ENCODE measurements around the gene EPHB2. TPM values are rescaled to one million over a fixed set of nuclear protein-coding genes. Genes with fewer than 3 reads are reported as not detected.

Gene EPHB2
- total RNA-seq, 2 experiments from 2014 or later: 0.59 TPM; not detected in 1

DNA sequence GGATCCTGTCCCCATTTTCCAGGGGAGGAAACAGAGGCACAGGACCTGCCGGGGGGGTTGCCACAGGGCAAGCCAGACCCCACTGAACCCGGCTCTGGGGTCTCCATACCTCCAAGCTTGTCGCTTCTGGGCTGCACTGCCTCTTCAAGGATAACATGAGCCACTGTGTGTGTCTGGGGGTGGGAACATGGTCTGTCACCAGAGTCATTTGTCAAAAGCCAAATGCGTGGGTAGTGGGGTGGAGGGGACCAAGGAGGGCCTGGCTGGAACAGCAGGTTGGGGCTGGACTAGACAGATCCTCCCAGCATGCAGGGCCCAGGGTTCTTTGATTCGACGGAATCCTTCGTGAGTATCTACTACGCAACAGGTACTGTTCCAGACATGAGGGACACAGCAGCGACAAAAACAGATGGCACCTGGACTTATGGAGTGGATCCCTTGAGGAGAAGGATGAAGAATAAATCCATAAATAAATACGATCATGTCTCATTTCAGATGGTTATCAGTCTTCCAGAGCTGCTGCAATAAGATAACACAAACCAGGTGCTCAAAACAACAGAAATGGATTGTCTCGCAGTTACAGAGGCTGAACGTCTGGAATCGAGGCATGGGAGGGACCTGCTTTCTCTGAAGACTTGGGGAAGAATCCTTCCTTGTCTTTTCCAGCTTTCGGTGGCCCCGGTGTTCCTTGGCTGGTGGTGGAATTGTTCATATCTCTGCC is 28.9 kb upstream of the EPHB2 start:
- Histone ChIP-seq H4K20me1 (ENCODE audit: insufficient read depth, low read length) (no peaks in the 10 kb centered on the region), H3K4me1 (ENCODE audit: insufficient read depth, low read length, poor library complexity, severe bottlenecking) (no peaks in the 10 kb centered on the region), H3K36me3 (ENCODE audit: insufficient read depth, low read length) (no peaks in the 10 kb centered on the region), H3K9me2 (ENCODE audit: insufficient read depth, low read length) (no peaks in the 10 kb centered on the region), H3K4me3 (ENCODE audit: low read depth, low read length, poor library complexity, severe bottlenecking) (no peak overlapping the region), H3K9me3 (ENCODE audit: low read length) (no peaks in the 10 kb centered on the region), H3K27ac (ENCODE audit: low read depth, low read length, poor library complexity, severe bottlenecking) (no peak overlapping the region), H3K4me2 (ENCODE audit: low read length) (no peak overlapping the region), H3K79me2 (ENCODE audit: insufficient read depth, low read depth, low read length) (no peaks in the 10 kb centered on the region), H2AFZ (ENCODE audit: low read length) (no peak overlapping the region)
- no peak for DNase-seq (ENCODE audit: low spot score)
- BruUV-seq (replicated peaks): no TSS peak
- intact Hi-C loops (cut with micrococcal nuclease; ENCODE audit: unreplicated experiment): no loop called here
- ChIA-PET CTCF (ENCODE audit: unreplicated experiment) (no interaction called here), POLR2A (no interaction called here)
- TF ChIP-seq, protein P1, sequence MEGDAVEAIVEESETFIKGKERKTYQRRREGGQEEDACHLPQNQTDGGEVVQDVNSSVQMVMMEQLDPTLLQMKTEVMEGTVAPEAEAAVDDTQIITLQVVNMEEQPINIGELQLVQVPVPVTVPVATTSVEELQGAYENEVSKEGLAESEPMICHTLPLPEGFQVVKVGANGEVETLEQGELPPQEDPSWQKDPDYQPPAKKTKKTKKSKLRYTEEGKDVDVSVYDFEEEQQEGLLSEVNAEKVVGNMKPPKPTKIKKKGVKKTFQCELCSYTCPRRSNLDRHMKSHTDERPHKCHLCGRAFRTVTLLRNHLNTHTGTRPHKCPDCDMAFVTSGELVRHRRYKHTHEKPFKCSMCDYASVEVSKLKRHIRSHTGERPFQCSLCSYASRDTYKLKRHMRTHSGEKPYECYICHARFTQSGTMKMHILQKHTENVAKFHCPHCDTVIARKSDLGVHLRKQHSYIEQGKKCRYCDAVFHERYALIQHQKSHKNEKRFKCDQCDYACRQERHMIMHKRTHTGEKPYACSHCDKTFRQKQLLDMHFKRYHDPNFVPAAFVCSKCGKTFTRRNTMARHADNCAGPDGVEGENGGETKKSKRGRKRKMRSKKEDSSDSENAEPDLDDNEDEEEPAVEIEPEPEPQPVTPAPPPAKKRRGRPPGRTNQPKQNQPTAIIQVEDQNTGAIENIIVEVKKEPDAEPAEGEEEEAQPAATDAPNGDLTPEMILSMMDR (conservative IDR thresholded peaks at IDR 0.05; ENCODE audit: low read length): no peak
- TF ChIP-seq EZH2phosphoT487 (IDR thresholded peaks at IDR 0.05; ENCODE audit: borderline replicate concordance, low read depth, low read length): no peak

DNA sequence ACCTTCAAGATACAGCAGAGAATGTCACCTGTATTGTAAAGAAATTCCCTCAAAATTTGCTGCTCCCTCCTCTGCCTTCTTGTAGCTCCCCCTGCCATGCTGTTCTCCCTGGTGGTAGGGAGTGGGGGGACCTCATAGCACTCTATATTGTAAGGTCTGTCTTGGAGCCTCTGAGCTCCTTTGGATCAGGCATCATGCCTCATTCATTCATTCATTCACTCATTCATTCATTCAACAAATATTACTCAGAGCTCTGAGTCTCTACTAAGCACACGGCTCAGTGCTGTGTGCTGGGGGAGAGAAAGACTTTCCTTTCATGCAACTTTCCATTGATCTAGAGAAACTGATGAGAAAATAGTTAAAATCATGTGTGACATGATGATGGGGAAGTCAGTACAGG is 27.1 kb upstream of the EPHB2 start:
- Histone ChIP-seq H3K79me2 (ENCODE audit: insufficient read depth, low read depth, low read length) (no peaks in the 10 kb centered on the region), H3K4me3 (ENCODE audit: low read depth, low read length, poor library complexity, severe bottlenecking) (no peak overlapping the region), H3K9me2 (ENCODE audit: insufficient read depth, low read length) (no peaks in the 10 kb centered on the region), H3K9me3 (ENCODE audit: low read length) (no peaks in the 10 kb centered on the region), H3K27ac (ENCODE audit: low read depth, low read length, poor library complexity, severe bottlenecking) (no peak overlapping the region), H3K4me2 (ENCODE audit: low read length) (no peak overlapping the region), H4K20me1 (ENCODE audit: insufficient read depth, low read length) (no peaks in the 10 kb centered on the region), H3K36me3 (ENCODE audit: insufficient read depth, low read length) (no peaks in the 10 kb centered on the region), H3K4me1 (ENCODE audit: insufficient read depth, low read length, poor library complexity, severe bottlenecking) (no peaks in the 10 kb centered on the region), H2AFZ (ENCODE audit: low read length) (no peak overlapping the region)
- POLR2A ChIA-PET: no interaction called here
- TF ChIP-seq EZH2phosphoT487 (IDR thresholded peaks at IDR 0.05; ENCODE audit: borderline replicate concordance, low read depth, low read length): no peak
- TF ChIP-seq, protein P1 (conservative IDR thresholded peaks at IDR 0.05; ENCODE audit: low read length): no peak
- no peak for DNase-seq (ENCODE audit: low spot score)
- CTCF ChIA-PET (ENCODE audit: unreplicated experiment): no interaction called here
- intact Hi-C loops (cut with micrococcal nuclease; ENCODE audit: unreplicated experiment): no loop called here
- no TSS peak for BruUV-seq (replicated peaks)

DNA sequence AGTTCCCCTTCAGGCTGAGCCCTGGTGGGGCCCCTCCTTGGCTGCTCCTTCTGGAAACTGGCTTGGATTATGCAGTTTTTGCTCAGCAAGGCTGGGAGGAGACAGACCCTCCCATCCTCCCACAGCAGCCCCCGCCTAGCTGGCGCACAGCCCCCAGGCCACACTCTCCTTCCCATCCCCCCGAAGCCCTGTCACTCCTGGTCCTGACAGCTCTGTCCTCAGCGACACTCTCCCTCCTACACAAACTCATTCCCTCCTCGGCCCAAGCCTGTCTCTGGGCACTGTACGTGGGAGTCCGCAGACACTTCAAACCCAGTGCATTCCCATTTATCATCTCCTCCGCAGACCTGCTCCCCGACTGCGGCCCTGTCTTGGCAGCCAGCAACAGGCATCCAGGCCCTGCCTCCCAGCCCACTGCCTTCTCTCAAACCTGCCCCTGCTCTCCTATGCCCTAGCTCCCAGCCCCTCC is 25.0 kb upstream of the EPHB2 start:
- Histone ChIP-seq H3K9me2 (ENCODE audit: insufficient read depth, low read length) (no peaks in the 10 kb centered on the region), H3K9me3 (ENCODE audit: low read length) (no peaks in the 10 kb centered on the region), H3K79me2 (ENCODE audit: insufficient read depth, low read depth, low read length) (no peaks in the 10 kb centered on the region), H3K36me3 (ENCODE audit: insufficient read depth, low read length) (no peaks in the 10 kb centered on the region), H3K27ac (ENCODE audit: low read depth, low read length, poor library complexity, severe bottlenecking) (no peak overlapping the region), H3K4me1 (ENCODE audit: insufficient read depth, low read length, poor library complexity, severe bottlenecking) (no peaks in the 10 kb centered on the region), H3K4me3 (ENCODE audit: low read depth, low read length, poor library complexity, severe bottlenecking) (no peak overlapping the region), H2AFZ (ENCODE audit: low read length) (no peak overlapping the region), H3K4me2 (ENCODE audit: low read length) (no peak overlapping the region), H4K20me1 (ENCODE audit: insufficient read depth, low read length) (no peaks in the 10 kb centered on the region)
- ChIA-PET CTCF (ENCODE audit: unreplicated experiment) (no interaction called here), POLR2A (no interaction called here)
- intact Hi-C loops (cut with micrococcal nuclease; ENCODE audit: unreplicated experiment): no loop called here
- TF ChIP-seq, protein P1 (conservative IDR thresholded peaks at IDR 0.05; ENCODE audit: low read length): no peak
- TF ChIP-seq EZH2phosphoT487 (IDR thresholded peaks at IDR 0.05; ENCODE audit: borderline replicate concordance, low read depth, low read length): no peak
- no TSS peak for BruUV-seq (replicated peaks)
- no peak for DNase-seq (ENCODE audit: low spot score)
